Stimulated activated CD8-positive, alpha-beta memory T cell treated with anti-CD3 and anti-CD28 coated beads, Interleukin-7, amount 100 ng/mL, for 4 hours (primary cell): ENCODE measurements around the gene FNBP1L.
A peak's percentile ranks its signal among the peaks of the same experiment; 100 is the strongest.

Experiments used
- DNase-seq, 2 donors: peaks; one replicate each; pipeline ENCODE4 v3.0.0-alpha.2; 2020; ENCODE audit warnings: low read depth in 2 of 2

FNBP1L gene

GRCh38 chr1:93447481-93448291 lies at the start of gene FNBP1L:
Gene FNBP1L (plus strand): TSS chr1:93448118. CDS start chr1:93448282, 164 bp downstream.
- peak; percentile 17 to 57 for DNase-seq

- no peak for DNase-seq
Observed at GRCh38 chr1:93399781-93400180, 48.1 kb upstream of the FNBP1L start.

- no peak for DNase-seq
Observed at GRCh38 chr1:93408203-93408602, 39.7 kb upstream of the FNBP1L start.

- no peak for DNase-seq
Observed at GRCh38 chr1:93411000-93411399, 36.9 kb upstream of the FNBP1L start.

GRCh38 chr1:93414749-93415148 lies 33.2 kb upstream of the FNBP1L start:
- no peak for DNase-seq

GRCh38 chr1:93415296-93415695 lies 32.6 kb upstream of the FNBP1L start:
- no peak for DNase-seq

GRCh38 chr1:93416183-93416582 lies 31.7 kb upstream of the FNBP1L start:
- no peak for DNase-seq

GRCh38 chr1:93419344-93419743 lies 28.6 kb upstream of the FNBP1L start:
- no peak for DNase-seq

GRCh38 chr1:93420400-93420799 lies 27.5 kb upstream of the FNBP1L start:
- no peak for DNase-seq

- no peak for DNase-seq
Observed at GRCh38 chr1:93426181-93426580, 21.7 kb upstream of the FNBP1L start.

- no peak for DNase-seq
Observed at GRCh38 chr1:93427656-93428055, 20.3 kb upstream of the FNBP1L start.

GRCh38 chr1:93433407-93433961 lies 14.4 kb upstream of the FNBP1L start:
- DNase-seq, result no peak

- no peak for DNase-seq
Observed at GRCh38 chr1:93434088-93434487, 13.8 kb upstream of the FNBP1L start.

GRCh38 chr1:93434987-93435386 lies 12.9 kb upstream of the FNBP1L start:
- no peak for DNase-seq

GRCh38 chr1:93435443-93435842 lies 12.5 kb upstream of the FNBP1L start:
- DNase-seq, result no peak

GRCh38 chr1:93436496-93436895 lies 11.4 kb upstream of the FNBP1L start:
- DNase-seq, result no peak

GRCh38 chr1:93437976-93438605 lies 9.8 kb upstream of the FNBP1L start:
- no peak for DNase-seq

GRCh38 chr1:93438716-93439115 lies 9.2 kb upstream of the FNBP1L start:
- DNase-seq, result no peak

- no peak for DNase-seq
Observed at GRCh38 chr1:93440272-93440671, 7.6 kb upstream of the FNBP1L start.

GRCh38 chr1:93440706-93441105 lies 7.2 kb upstream of the FNBP1L start:
- no peak for DNase-seq

GRCh38 chr1:93441589-93441988 lies 6.3 kb upstream of the FNBP1L start:
- no peak for DNase-seq

- no peak for DNase-seq
Observed at GRCh38 chr1:93442008-93442666, 5.8 kb upstream of the FNBP1L start.

- DNase-seq, result no peak
Observed at GRCh38 chr1:93442741-93443140, 5.2 kb upstream of the FNBP1L start.
